IPS DF 19.7 (cell line): ENCODE results near the gene FGFR4.

ENCODE experiments used
- DNase-seq: peaks from one replicate; pipeline ENCODE4 v3.0.0-alpha.2; 2013; ENCODE audit warnings: low read depth, low spot score

Gene FGFR4

GRCh38 chr5:177085985-177086653 is 596 bp upstream of the FGFR4 start:
- DNase-seq, result peak; percentile 65

- DNase-seq, result no peak
Observed at GRCh38 chr5:177087398-177088005, 787 bp downstream of the FGFR4 start.

- no peak for DNase-seq
Observed at GRCh38 chr5:177089127-177089526, 2.4 kb downstream of the FGFR4 start.

GRCh38 chr5:177089825-177090641 is 3.3 kb downstream of the FGFR4 start:
- DNase-seq, result no peak

- no peak for DNase-seq
Observed at GRCh38 chr5:177090813-177091212, 4.1 kb downstream of the FGFR4 start.

GRCh38 chr5:177091232-177091631 is 4.5 kb downstream of the FGFR4 start:
- DNase-seq, result no peak

GRCh38 chr5:177092178-177093081 is 5.7 kb downstream of the FGFR4 start:
- no peak for DNase-seq

- DNase-seq, result no peak
Observed at GRCh38 chr5:177093082-177093712, 6.5 kb downstream of the FGFR4 start.

- no peak for DNase-seq
Observed at GRCh38 chr5:177093803-177094202, 7.1 kb downstream of the FGFR4 start.

- no peak for DNase-seq
Observed at GRCh38 chr5:177094224-177095087, 7.7 kb downstream of the FGFR4 start.

- no peak for DNase-seq
Observed at GRCh38 chr5:177095088-177095669, 8.5 kb downstream of the FGFR4 start.

- no peak for DNase-seq
Observed at GRCh38 chr5:177096162-177097015, 9.7 kb downstream of the FGFR4 start.

GRCh38 chr5:177097016-177097985 is 10.6 kb downstream of the FGFR4 start:
- DNase-seq, result no peak

GRCh38 chr5:177098120-177098469 is 11.4 kb downstream of the FGFR4 start:
- no peak for DNase-seq

GRCh38 chr5:177098470-177099141 is 11.9 kb downstream of the FGFR4 start:
- no peak for DNase-seq

- no peak for DNase-seq
Observed at GRCh38 chr5:177099422-177100093, 12.8 kb downstream of the FGFR4 start.

- DNase-seq, result no peak
Observed at GRCh38 chr5:177100714-177101121, 14.0 kb downstream of the FGFR4 start.
